ENCODE measurements around the gene PCCA.
A peak's percentile ranks its signal among the peaks of the same experiment; 100 is the strongest.

DNA sequence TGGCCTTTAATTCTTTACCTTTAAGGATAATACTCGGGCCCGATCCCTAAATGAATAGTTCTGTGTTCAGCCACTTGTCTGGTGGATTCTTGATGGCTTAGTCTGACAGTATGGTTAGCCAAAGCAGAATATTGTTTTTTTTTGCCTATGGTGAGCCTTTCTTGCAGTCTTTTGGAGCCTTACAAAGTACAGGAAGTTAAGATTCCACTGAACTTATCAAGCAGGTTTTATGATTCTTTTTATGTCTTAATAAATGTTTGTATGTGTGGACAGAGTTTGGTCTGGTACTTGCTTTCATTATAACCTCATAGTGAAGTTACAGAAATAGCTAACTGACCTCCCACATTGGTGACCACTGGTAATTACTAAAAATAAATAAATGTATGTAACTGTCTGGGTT lies 17.1 kb downstream of the PCCA start:
- peak; percentile 45 for TF ChIP-seq POLR2AphosphoS5 (IDR thresholded peaks at IDR 0.05)
- TF ChIP-seq, protein P1, sequence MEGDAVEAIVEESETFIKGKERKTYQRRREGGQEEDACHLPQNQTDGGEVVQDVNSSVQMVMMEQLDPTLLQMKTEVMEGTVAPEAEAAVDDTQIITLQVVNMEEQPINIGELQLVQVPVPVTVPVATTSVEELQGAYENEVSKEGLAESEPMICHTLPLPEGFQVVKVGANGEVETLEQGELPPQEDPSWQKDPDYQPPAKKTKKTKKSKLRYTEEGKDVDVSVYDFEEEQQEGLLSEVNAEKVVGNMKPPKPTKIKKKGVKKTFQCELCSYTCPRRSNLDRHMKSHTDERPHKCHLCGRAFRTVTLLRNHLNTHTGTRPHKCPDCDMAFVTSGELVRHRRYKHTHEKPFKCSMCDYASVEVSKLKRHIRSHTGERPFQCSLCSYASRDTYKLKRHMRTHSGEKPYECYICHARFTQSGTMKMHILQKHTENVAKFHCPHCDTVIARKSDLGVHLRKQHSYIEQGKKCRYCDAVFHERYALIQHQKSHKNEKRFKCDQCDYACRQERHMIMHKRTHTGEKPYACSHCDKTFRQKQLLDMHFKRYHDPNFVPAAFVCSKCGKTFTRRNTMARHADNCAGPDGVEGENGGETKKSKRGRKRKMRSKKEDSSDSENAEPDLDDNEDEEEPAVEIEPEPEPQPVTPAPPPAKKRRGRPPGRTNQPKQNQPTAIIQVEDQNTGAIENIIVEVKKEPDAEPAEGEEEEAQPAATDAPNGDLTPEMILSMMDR (IDR thresholded peaks at IDR 0.05), result no peak

Measured in prostate gland (tissue), 2 donors.